Measurements from ENCODE around the gene STX1A. TPM values are rescaled to one million over a fixed set of nuclear protein-coding genes. Genes with fewer than 3 reads are reported as not detected.

Gene STX1A
- total and polyA plus RNA-seq, 2 of the 8 experiments (the other 6 are each of a cell fraction or from before 2014, with no cell fraction given): 13.5 to 17.5 TPM

DNA sequence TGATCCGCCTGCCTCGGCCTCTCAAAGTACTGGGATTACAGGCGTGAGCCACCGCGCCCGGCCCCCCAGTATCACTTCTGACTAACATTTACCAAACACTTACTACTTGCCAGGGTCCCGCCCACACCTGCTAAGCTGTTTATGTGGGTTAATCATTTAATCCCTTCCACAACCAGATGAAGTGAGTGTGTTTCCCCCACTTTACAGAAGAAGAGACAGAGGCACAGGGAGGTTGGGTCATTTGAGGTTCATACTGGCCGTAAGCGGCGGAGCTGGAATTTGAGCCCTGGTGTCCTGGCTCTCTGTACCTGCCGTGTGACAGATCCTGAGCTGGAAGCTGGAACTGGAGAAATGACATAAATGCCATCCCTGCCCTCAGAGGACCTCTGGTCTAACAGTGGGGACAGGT, 66.9 kb downstream of the STX1A start:
- no peak overlapping the region for H2BK5ac ChIP-seq (ENCODE audit: low read depth, low read length)
- DNase-seq (ENCODE audit: low read depth in 1 of 2, low spot score in 2 of 2): no peak
- peaks cover 0 to 16% (median 16%) of the 10 kb centered on the region in 4 experiments; a peak in 6 of 7 replicates for H3K27me3 ChIP-seq (replicated peaks in 1 of 4; ENCODE audit: control insufficient read depth in 3 of 4, extremely low read depth in 1 of 4, insufficient read depth in 3 of 4, low read length in 3 of 4)
- no peak overlapping the region for H3K18ac ChIP-seq (ENCODE audit: extremely low read depth, low read length)
- no peak overlapping the region for H2BK120ac ChIP-seq (replicated peaks; ENCODE audit: low read depth, low read length)
- no peak for TF ChIP-seq RNF2 (IDR thresholded peaks at IDR 0.05; ENCODE audit: borderline replicate concordance, low read depth, low read length, missing control alignments, poor library complexity, severe bottlenecking)
- TF ChIP-seq RBBP5 (IDR thresholded peaks at IDR 0.05; ENCODE audit: borderline replicate concordance, low read depth, low read length): no peak
- TF ChIP-seq, protein P1, sequence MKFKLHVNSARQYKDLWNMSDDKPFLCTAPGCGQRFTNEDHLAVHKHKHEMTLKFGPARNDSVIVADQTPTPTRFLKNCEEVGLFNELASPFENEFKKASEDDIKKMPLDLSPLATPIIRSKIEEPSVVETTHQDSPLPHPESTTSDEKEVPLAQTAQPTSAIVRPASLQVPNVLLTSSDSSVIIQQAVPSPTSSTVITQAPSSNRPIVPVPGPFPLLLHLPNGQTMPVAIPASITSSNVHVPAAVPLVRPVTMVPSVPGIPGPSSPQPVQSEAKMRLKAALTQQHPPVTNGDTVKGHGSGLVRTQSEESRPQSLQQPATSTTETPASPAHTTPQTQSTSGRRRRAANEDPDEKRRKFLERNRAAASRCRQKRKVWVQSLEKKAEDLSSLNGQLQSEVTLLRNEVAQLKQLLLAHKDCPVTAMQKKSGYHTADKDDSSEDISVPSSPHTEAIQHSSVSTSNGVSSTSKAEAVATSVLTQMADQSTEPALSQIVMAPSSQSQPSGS (IDR thresholded peaks at IDR 0.05; ENCODE audit: low read length): no peak
- no peak for TF ChIP-seq PHF8 (conservative IDR thresholded peaks at IDR 0.05; ENCODE audit: low read depth, low read length)
- no peak for TF ChIP-seq KDM5A (IDR thresholded peaks at IDR 0.05; ENCODE audit: low read length)
- no peak for TF ChIP-seq CHD2 (IDR thresholded peaks at IDR 0.05; ENCODE audit: low read length)
- no peak for TF ChIP-seq POLR2AphosphoS5 (IDR thresholded peaks at IDR 0.05; ENCODE audit: low read depth, low read length)
- no peak for TF ChIP-seq CTBP2 (IDR thresholded peaks at IDR 0.05; ENCODE audit: borderline replicate concordance, insufficient read depth, insufficient read length, low read length)
- H3K9me3 ChIP-seq (ENCODE audit: insufficient read depth in 2 of 2, low read depth in 1 of 2, low read length in 1 of 2): no peaks in the 10 kb centered on the region
- no peak overlapping the region for H3K4me2 ChIP-seq (ENCODE audit: insufficient read depth in 1 of 2, low read depth in 2 of 2, low read length in 2 of 2)
- H3K23me2 ChIP-seq (ENCODE audit: low read depth, low read length): peaks cover under 1% of the 10 kb centered on the region; the same call in 1 of the 2 replicates
- H3K56ac ChIP-seq (replicated peaks; ENCODE audit: insufficient read length, low read depth, low read length): no peak overlapping the region
- no peak overlapping the region for H3K27ac ChIP-seq (ENCODE audit: low read depth, low read length)
- no peak overlapping the region for H3K4ac ChIP-seq (replicated peaks; ENCODE audit: insufficient read length, low read depth, low read length)
- H2BK15ac ChIP-seq (ENCODE audit: low read length): peak overlapping the region; percentile 88; the same call in 1 of the 2 replicates
- H3K79me2 ChIP-seq (ENCODE audit: control insufficient read depth in 1 of 2, insufficient read depth in 2 of 2, low read length in 2 of 2): no peaks in the 10 kb centered on the region
- CTCF ChIA-PET (ENCODE audit: partially characterized antibody): interaction anchor here (0.7 to 2.6 kb wide), 11 partner anchors 8 to 48 kb away, joined by 3 to 13 read pairs (median 4); partner anchors contain the start of gene MLXIPL
- H3K36me3 ChIP-seq (ENCODE audit: control insufficient read depth in 2 of 4, insufficient read depth in 4 of 4, low read length in 3 of 4): no peaks in the 10 kb centered on the region
- no peak overlapping the region for H3K14ac ChIP-seq (ENCODE audit: insufficient read length)
- H2AK5ac ChIP-seq (ENCODE audit: low read depth, low read length): peak overlapping the region; percentile 40; the same call in 1 of the 2 replicates
- FAIRE-seq: no peak
- POLR2A ChIA-PET (ENCODE audit: partially characterized antibody): interaction anchor here (0.7 to 1.7 kb wide), 2 partner anchors 12 to 27 kb away, joined by 3 read pairs; no protein-coding TSS in a partner anchor
- H4K8ac ChIP-seq (ENCODE audit: extremely low read depth, insufficient read depth, low read length): no peak overlapping the region
- no peak overlapping the region for H3K23ac ChIP-seq (ENCODE audit: insufficient read length)
- no peak overlapping the region for H3K4me3 ChIP-seq (ENCODE audit: extremely low read depth in 1 of 4, insufficient read depth in 2 of 4, low read depth in 3 of 4, low read length in 4 of 4)
- H2BK20ac ChIP-seq (ENCODE audit: low read length): no peak overlapping the region
- peaks cover 0 to 5% (median 0%) of the 10 kb centered on the region in 4 experiments; a peak in 2 of 7 replicates for H3K4me1 ChIP-seq (replicated peaks in 1 of 4; ENCODE audit: control insufficient read depth in 3 of 4, insufficient read depth in 4 of 4, low read length in 3 of 4)
- H4K5ac ChIP-seq (ENCODE audit: insufficient read length, low read depth, low read length): no peak overlapping the region
- 92% methylated on average over 11 of the region's 11 CpGs; no CpG with 5 or more reads in 1 of the 2 experiments for WGBS, 2 experiments (ENCODE audit: extremely low coverage in 1 of 2, insufficient coverage in 1 of 2, insufficient read length in 1 of 2, insufficient replicate concordance in 2 of 2, low coverage in 1 of 2, low lambda C conversion rate in 2 of 2, missing lambda C conversion rate in 1 of 2)
- no peaks in the 10 kb centered on the region for H3K79me1 ChIP-seq (ENCODE audit: low read depth, low read length)
- no peak overlapping the region for H3K9ac ChIP-seq (replicated peaks in 1 of 4; ENCODE audit: extremely low read depth in 1 of 4, low read depth in 3 of 4, low read length in 3 of 4)
- H4K91ac ChIP-seq (replicated peaks; ENCODE audit: insufficient read length, low read length): no peak overlapping the region
- H4K20me1 ChIP-seq (replicated peaks in 1 of 2; ENCODE audit: control insufficient read depth in 1 of 2, insufficient read depth in 2 of 2, low read length in 2 of 2): no peaks in the 10 kb centered on the region
- H2BK12ac ChIP-seq (ENCODE audit: low read depth, low read length): no peak overlapping the region
- no peak overlapping the region for H2AFZ ChIP-seq (ENCODE audit: low read length)

All from H1 (cell line).